ENCODE results near the gene THAP2. TPM values are rescaled to one million over a fixed set of nuclear protein-coding genes. Genes with fewer than 3 reads are reported as not detected.
"Not testable (repeated sequence)": the region's sequence is repeated elsewhere in the genome, so short reads cannot be mapped to it uniquely, and the experiment has no call there.

THAP2 gene
- polyA plus RNA-seq, 10 donors: 8.1 to 13.2 (median 9.8) TPM

DNA sequence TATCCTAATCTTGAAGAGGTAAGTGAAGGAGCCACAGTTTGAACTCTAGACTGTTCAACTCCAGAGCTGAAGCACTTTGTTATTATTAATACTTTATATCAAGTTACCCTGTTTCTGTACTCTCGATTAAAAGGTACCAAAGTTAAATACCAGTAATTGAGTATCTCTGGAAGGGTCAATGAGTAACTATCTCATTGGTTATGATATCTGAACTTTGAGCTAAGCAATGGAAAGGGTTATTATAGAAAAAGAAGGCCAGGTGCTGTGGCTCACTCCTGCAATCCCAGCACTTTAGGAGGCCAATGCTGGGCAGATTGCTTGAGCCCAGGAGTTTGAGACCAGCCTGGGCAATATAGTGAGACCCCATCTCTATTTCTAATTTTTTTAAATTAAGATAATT is 31.7 kb downstream of the THAP2 start:
- no peak for DNase-seq

DNA sequence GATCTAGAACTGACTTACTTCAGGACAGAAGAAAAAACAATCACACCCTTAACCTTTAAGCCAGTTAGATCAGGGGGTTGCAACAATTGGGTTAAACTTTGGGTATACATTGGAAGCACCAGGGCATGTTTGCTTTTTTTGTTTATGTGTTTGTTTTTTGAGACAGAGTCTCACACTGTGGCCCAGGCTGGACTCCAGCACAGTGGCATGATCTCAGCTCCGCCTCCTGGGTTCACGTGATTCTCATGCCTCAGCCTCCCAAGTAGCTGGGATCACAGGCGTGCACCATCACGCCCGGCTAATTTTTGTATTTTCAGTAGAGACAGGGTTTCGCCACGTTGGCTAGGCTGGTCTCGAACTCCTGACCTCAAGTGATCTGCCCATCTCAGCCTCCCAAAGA is 38.1 kb downstream of the THAP2 start:
- not testable (repeated sequence) for DNase-seq

DNA sequence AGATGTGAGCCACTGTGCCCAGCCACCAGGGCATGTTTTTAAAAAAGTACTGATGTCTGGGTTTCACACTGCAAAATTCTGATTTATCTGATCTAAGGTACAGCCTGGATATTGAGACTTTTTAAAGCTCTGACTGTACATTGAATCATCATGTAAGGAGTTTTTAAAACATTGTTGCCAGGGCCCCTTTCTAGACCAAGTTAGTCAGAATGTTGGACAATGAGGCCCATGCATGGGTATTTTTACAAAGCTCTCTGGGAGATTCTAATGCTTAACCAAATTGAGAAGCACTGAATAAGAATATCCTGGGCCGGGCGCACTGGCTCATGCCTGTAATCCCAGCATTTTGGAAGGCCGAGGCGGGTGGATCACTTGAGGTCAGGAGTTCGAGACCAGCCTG is 38.5 kb downstream of the THAP2 start:
- no peak for DNase-seq

DNA sequence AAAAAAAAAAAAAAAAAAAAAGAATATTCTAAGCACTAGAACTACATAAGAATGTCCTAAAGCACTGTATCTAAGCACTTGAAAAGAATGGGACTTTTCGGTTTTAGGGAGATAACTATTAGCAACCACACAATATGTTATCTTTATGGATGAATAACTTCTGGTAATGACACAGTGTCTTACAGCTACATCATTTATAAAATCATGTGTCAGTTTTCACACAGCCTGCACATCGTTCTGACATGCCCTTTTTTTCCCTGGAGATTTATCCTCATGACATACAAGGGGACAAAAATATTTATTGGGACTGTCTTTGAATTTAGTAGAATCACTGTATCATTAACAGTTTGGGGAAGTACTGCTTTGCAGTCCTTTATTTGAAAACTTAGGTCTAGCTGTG is 39.1 kb downstream of the THAP2 start:
- DNase-seq: no peak

DNA sequence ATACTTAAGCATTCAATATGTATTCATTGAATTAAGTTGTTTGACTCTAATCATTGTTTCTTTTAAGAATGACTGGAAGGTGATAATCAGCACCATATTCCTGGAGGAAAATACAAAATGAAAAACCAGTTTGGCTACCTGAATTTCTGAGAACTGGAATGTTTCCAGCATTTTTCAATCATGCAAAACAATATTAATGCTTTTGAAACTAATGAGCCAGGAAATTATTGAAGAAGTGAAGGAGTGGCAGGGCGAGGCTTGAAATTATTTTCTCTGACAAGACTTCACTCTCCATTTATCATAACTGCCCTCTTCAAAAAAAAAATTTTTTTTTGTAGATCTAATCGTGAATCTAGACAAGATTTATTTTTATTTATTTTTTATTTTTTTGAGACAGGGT is 40.8 kb downstream of the THAP2 start:
- no peak for DNase-seq

DNA sequence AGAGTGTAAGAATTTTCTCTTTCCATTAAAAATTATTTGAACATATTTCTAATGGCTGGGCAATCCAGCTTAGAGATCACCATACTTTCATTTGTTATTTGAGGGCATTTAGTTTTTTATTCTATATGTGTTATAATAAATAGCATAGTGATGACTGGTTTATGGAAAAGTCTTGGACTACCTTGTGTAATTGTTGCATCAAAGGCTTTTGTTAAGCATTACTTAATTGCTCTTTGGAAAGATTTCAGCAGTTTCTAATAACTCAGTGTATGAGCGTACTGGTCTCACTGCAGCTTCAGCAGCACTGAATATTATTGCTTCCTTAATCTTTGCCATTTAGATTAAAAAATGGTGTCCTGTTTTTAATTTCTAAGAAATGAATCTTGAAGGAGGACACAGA is 44.6 kb downstream of the THAP2 start:
- no peak for DNase-seq

DNA sequence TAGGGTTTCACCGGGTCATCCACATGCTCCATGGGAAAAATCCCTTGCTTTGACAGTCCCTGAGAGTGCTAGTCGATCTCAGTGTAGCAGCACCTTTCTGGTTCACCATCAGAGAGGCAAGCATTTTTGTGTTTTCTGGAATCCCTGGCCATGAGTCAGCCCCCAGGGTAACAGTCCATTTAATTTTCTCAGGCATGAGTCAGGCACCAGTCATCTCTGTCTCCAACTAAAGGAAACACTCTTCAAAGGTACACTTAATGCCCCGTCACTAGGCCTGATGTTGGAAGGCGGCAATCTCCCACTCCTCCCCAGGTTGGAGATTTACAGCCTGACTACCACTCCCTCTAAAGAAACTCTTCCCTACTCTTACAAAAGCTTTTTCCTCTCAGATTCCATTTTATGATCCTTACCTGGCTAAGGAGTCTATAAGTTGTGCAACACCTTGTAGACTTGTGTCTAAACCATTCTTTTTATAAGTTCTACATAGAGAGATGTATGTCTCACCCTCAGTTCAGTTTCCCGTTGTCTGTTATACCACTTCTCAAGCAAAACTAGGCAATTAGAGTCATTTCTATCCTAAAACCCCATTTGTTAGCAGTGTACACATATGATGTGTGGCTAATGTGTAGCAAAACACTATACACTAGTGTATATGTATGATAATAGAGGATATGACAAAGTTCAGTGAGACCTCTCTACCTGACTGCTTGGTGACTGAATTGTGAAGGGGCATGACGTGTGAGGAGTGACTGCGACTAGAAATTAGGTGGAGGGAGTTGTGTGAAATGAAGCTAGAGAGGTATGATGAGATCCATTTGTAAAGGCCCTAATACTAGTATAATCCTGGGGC is 46.4 kb downstream of the THAP2 start:
- peak in 1 of 3 donors; percentile 79 for DNase-seq

DNA sequence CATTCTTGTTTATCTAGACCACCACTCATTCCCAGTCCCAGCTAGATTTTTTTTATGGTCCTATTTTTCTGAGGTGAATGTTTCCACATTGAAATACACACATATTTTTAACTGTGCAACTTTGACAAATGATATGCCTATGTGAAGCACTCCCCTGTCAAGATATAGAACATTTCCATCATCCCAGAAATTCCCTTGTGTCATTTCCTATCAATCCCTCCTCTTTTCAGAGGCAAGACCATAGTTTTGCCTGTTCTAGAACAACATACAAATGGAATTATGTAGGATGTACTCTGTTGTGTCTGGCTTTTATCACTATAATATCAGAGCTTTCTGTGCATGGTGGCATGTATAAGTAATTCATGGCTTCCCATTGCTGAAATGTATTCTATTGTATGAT is 54.5 kb downstream of the THAP2 start:
- DNase-seq: no peak

DNA sequence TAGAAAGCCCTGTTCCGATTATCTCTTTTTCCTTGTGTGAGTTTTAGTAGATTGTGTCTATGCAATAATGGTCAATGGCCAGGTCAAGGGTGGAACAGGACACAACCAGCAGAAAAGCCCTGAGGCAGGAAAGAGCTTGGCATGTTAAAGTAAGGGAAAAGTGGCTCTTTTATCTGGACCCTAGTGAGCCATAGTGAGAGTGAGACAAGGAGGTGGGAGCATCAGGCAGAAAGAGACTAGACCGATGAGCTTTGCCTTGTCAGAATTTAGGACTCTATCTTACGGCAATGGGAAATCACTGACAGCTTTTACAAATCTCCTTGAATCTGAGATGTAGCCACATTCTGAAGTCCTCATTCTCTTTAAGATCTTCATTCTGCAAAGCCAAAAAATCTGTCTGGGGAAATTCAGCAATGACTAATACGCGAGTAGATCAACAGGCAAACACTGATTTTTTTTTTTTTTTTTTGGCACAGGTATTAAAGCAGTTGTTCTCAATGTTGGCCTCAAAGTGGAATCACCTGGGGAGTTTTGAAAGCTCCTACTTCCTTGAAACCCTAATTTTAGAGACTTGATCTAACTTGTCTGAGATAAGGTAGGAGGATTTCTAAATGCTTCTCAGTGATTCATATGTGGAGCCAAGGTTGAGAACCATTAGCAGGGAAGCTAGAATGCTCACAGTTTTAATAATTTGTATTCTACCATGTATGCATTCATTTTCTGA is 55.7 kb downstream of the THAP2 start:
- DNase-seq: no peak

DNA sequence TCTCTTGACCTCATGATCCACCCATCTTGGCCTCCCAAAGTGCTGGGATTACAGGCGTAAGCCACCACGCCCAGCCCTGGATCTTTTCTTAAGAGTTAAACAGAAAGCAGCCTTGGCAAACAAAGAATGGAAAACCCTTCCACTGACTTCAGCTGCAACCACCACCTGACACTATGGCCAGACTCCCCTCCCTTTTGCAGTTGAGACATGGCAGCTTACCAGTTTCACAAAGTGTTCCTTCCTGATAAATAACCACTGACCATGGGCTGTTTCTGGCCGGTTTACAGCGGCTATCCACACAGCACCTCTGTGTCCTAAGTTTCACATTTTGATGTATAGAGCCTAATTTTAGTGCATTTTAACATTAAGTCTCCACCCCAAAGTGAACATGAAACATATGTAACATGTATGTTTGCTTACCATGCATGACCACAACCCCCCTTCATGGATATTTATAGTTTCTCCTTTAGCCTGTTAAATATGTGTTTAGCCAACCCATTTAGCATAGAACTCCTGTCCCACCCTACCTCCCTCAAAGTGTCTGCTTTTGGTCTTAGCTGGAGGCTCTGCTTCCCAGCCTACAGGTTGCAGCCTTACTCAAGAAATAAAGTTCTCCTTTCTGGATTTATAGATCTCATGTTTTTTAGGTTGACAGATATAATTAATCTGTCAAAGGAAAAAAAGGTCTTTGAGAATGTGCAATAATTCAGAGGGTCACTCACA is 57.8 kb downstream of the THAP2 start:
- DNase-seq: no peak

DNA sequence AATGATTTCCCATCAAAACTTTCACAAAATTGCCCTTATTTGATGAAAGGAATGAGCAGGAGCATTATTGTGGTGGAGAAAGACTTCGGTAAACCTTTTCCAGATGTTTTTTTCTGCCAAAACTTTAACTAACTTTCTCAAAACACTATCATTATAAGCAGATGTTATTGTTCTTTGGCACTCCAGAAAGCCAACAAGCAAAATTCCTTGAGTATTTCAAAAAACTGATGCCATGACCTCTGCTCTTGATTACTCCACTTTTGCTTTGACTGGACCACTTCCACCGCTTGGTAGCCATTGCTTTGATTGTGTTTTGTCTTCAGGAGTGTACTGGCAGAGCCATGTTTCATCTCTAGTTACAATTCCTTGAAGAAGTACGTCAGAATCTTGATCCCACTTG is 60.9 kb downstream of the THAP2 start:
- no peak for DNase-seq

DNA sequence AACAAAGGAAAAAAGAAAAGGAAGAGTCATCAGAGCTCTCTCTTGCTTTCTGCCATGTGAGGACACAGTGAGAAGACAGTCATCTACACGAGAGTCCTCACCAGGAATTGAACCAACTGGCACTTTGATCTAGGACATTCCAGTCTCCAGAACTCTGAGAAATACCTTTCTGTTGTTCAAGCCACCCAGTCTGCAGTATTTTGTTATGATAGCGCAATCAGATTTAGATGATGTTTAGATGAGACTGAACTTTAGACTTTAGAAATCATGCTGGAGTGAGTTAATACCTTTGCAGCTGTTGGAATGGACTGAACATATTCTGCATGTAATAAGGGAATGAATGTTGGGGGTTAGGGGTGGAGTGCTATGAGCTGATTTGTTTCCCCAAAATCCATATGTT is 62.4 kb downstream of the THAP2 start:
- no peak for DNase-seq

DNA sequence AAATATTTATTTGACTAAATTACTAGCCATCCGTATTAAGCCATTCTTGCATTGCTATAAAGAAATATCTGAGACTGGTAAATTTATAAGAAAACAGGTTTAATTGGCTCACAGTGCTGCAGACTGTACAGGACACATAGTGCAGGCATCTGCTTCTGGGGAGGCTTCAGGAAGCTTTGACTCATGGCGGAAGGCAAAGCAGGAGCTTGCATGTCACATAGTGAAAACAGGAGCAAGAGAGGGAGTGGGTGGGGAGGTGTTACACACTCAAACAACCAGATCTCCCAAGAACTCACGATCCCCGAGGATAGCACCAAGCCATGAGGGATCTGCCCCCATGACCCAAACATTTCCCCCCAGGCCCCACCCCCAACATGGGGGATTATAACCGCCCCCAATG is 63.9 kb downstream of the THAP2 start:
- no peak for DNase-seq

Other genes starting within 250 kb of the THAP2 start
- 10 to 100 TPM in 6 of 10 donors, 1 to 10 TPM in 4; 4.2 to 17.8 (median 12.6) TPM for gene LGR5, start 224.5 kb upstream of the THAP2 start, polyA plus RNA-seq (ENCODE audit: insufficient read length in 10 of 10)
- 10 to 100 TPM; 28.6 to 71.1 (median 34.5) TPM for gene ZFC3H1, start 453 bp upstream of the THAP2 start, polyA plus RNA-seq (ENCODE audit: insufficient read length in 10 of 10)
- 10 to 100 TPM; 18.7 to 38.9 (median 29.2) TPM for gene TMEM19, start 21.8 kb downstream of the THAP2 start, polyA plus RNA-seq (ENCODE audit: insufficient read length in 10 of 10)
- 10 to 100 TPM; 37.5 to 57.5 (median 47.7) TPM for gene RAB21, start 90.6 kb downstream of the THAP2 start, polyA plus RNA-seq (ENCODE audit: insufficient read length in 10 of 10)
- 10 to 100 TPM; 21.8 to 34.5 (median 29.2) TPM for gene TBC1D15, start 175.5 kb downstream of the THAP2 start, polyA plus RNA-seq (ENCODE audit: insufficient read length in 10 of 10)